Right atrium auricular region (tissue), 2 donors: Measurements from ENCODE around the gene OR2A25. TPM values are rescaled to one million over a fixed set of nuclear protein-coding genes. Genes with fewer than 3 reads are reported as not detected.
"Not testable (repeated sequence)": the region's sequence is repeated elsewhere in the genome, so short reads cannot be mapped to it uniquely, and the experiment has no call there.

Experiments used
- DNase-seq: peaks from one replicate; pipeline ENCODE4 v3.0.0-alpha.2; 2019; ENCODE audit warnings: low spot score
- H3K27ac ChIP-seq, 2 donors: fragments of 200-600 bp; sonication (generic); 1 replicate in 1 of 2; 2 replicates in 1 of 2; pipeline ENCODE4 v1.5.1; 2016 to 2019
- H3K27me3 ChIP-seq, 2 donors: fragments of 200-600 bp; sonication (generic); one replicate each; pipeline versions ENCODE4 v1.5.1 to v1.6.0; 2017 to 2019
- H3K36me3 ChIP-seq: fragments of 200-600 bp; sonication (generic); one replicate; pipeline ENCODE4 v1.5.1; 2016
- H3K4me1 ChIP-seq, 2 donors: fragments of 200-600 bp; sonication (generic); one replicate each; pipeline versions ENCODE4 v1.5.1 to v1.6.0; 2017 to 2019
- H3K4me3 ChIP-seq, 2 donors: fragments of 200-600 bp; sonication (generic); 1 replicate in 1 of 2; 2 replicates in 1 of 2; pipeline ENCODE4 v1.5.1; 2017 to 2019; ENCODE audit warnings: mild to moderate bottlenecking in 1 of 2, moderate library complexity in 1 of 2
- H3K9me3 ChIP-seq, 2 donors: fragments of 200-600 bp; sonication (generic); one replicate each; pipeline ENCODE4 v1.5.1; 2019
- total RNA-seq, 2 donors: library from RNA; depleted of rRNA; stranded (reverse); fragments of >200 nt; gene quantifications; one replicate each; pipeline ENCODE4 v1.1.0, GENCODE V29; 2016
- TF ChIP-seq, protein P1 (sequence below), 2 donors: fragments of 200-600 bp; sonication (generic); IDR thresholded peaks; one replicate each; pipeline ENCODE4 v1.5.1; 2019; ENCODE audit warnings: antibody characterized with exemption in 2 of 2

The OR2A25 gene
- total RNA-seq, 2 donors from 2014 or later = not detected

- H3K36me3 ChIP-seq = no peaks in the 10 kb centered on the region
- H3K4me1 ChIP-seq = no peaks in the 10 kb centered on the region
- TF ChIP-seq, protein P1, sequence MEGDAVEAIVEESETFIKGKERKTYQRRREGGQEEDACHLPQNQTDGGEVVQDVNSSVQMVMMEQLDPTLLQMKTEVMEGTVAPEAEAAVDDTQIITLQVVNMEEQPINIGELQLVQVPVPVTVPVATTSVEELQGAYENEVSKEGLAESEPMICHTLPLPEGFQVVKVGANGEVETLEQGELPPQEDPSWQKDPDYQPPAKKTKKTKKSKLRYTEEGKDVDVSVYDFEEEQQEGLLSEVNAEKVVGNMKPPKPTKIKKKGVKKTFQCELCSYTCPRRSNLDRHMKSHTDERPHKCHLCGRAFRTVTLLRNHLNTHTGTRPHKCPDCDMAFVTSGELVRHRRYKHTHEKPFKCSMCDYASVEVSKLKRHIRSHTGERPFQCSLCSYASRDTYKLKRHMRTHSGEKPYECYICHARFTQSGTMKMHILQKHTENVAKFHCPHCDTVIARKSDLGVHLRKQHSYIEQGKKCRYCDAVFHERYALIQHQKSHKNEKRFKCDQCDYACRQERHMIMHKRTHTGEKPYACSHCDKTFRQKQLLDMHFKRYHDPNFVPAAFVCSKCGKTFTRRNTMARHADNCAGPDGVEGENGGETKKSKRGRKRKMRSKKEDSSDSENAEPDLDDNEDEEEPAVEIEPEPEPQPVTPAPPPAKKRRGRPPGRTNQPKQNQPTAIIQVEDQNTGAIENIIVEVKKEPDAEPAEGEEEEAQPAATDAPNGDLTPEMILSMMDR (IDR thresholded peaks at IDR 0.05) = no peak
- no peak for DNase-seq
- H3K9me3 ChIP-seq = no peaks in the 10 kb centered on the region
- no peaks in the 10 kb centered on the region for H3K27me3 ChIP-seq
- H3K27ac ChIP-seq = no peak within 1 kb of the TSS
- H3K4me3 ChIP-seq = no peak within 1 kb of the TSS
Observed at GRCh38 chr7:144048648-144049047, 21.0 kb upstream of the OR2A25 start, which contains the start of gene OR2A5. Gene OR2A5 (plus strand): TSS chr7:144048948. CDS start chr7:144050402, 1,454 bp downstream.

GRCh38 chr7:144049491-144049890 lies 20.1 kb upstream of the OR2A25 start:
- Histone ChIP-seq H3K27me3 (no peaks in the 10 kb centered on the region), H3K4me3 (no peak overlapping the region), H3K4me1 (no peaks in the 10 kb centered on the region), H3K9me3 (no peaks in the 10 kb centered on the region), H3K36me3 (no peaks in the 10 kb centered on the region), H3K27ac (no peak overlapping the region)
- TF ChIP-seq, protein P1 (IDR thresholded peaks at IDR 0.05) = no peak
- no peak for DNase-seq

GRCh38 chr7:144050093-144050492 lies 19.5 kb upstream of the OR2A25 start:
- no peaks in the 10 kb centered on the region for H3K9me3 ChIP-seq
- no peak overlapping the region for H3K4me3 ChIP-seq
- no peak overlapping the region for H3K27ac ChIP-seq
- no peaks in the 10 kb centered on the region for H3K4me1 ChIP-seq
- no peaks in the 10 kb centered on the region for H3K36me3 ChIP-seq
- TF ChIP-seq, protein P1 (IDR thresholded peaks at IDR 0.05) = no peak
- H3K27me3 ChIP-seq = no peaks in the 10 kb centered on the region
- no peak for DNase-seq

- not testable (repeated sequence) for H3K27me3 ChIP-seq, H3K4me1 ChIP-seq, DNase-seq, H3K27ac ChIP-seq, H3K9me3 ChIP-seq, H3K4me3 ChIP-seq, H3K36me3 ChIP-seq
Observed at GRCh38 chr7:144050884-144051283, 18.7 kb upstream of the OR2A25 start.

DNA sequence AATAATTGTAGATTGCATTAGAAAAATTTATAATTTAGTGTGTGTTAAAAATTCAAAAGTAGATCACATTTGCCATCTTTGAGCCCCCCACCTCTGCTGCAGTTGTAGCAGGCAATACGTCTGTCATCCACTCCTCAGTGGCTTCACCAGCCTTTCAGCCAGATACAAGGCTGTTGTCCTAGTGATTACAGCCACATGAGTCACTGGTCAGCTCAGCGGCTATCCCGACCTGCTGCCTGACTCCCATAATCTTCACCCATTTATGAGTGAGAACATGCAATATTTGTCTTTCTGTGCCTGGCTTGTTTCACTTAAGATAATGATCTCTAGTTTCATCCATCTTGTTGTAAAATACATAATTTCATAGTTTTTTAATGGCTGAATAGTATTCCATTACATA lies 11.7 kb upstream of the OR2A25 start:
- H3K36me3 ChIP-seq = no peaks in the 10 kb centered on the region
- H3K4me3 ChIP-seq = no peak overlapping the region
- H3K27me3 ChIP-seq = no peaks in the 10 kb centered on the region
- no peaks in the 10 kb centered on the region for H3K9me3 ChIP-seq
- no peak for DNase-seq
- TF ChIP-seq, protein P1 (IDR thresholded peaks at IDR 0.05) = no peak
- H3K4me1 ChIP-seq = no peaks in the 10 kb centered on the region
- no peak overlapping the region for H3K27ac ChIP-seq

GRCh38 chr7:144063710-144064109 lies 5.9 kb upstream of the OR2A25 start:
- H3K27ac ChIP-seq = no peak overlapping the region
- H3K4me3 ChIP-seq = no peak overlapping the region
- no peak for DNase-seq
- H3K9me3 ChIP-seq = no peaks in the 10 kb centered on the region
- H3K4me1 ChIP-seq = no peaks in the 10 kb centered on the region
- no peaks in the 10 kb centered on the region for H3K36me3 ChIP-seq
- H3K27me3 ChIP-seq = no peaks in the 10 kb centered on the region
- TF ChIP-seq, protein P1 (IDR thresholded peaks at IDR 0.05) = peak in 1 of 2 donors; percentile 32
